ENCODE data around the gene BCR. TPM values are rescaled to one million over a fixed set of nuclear protein-coding genes. Genes with fewer than 3 reads are reported as not detected.
"Not testable (repeated sequence)": the region's sequence is repeated elsewhere in the genome, so short reads cannot be mapped to it uniquely, and the experiment has no call there.

Gene BCR
- 27.0 and 28.6 TPM in 2 replicates for total RNA-seq (2014; rRNA removed; shearing (Covaris generic))

DNA sequence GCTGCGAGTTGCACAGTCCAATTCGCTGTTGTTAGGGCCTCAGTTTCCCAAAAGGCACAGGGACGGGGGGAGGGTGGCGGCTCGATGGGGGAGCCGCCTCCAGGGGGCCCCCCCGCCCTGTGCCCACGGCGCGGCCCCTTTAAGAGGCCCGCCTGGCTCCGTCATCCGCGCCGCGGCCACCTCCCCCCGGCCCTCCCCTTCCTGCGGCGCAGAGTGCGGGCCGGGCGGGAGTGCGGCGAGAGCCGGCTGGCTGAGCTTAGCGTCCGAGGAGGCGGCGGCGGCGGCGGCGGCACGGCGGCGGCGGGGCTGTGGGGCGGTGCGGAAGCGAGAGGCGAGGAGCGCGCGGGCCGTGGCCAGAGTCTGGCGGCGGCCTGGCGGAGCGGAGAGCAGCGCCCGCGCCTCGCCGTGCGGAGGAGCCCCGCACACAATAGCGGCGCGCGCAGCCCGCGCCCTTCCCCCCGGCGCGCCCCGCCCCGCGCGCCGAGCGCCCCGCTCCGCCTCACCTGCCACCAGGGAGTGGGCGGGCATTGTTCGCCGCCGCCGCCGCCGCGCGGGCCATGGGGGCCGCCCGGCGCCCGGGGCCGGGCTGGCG is at the start of gene BCR:
Gene BCR (plus strand): TSS at position 209 of the 592 bp plus-strand sequence. CDS start 452 bp downstream, outside the sequence.
- Histone ChIP-seq H3K27ac (peak within 1 kb of the TSS; percentile 14; the same call in 1 of the 2 replicates), H3K4me1 (replicated peaks) (peaks cover 50% of the 10 kb centered on the region)
- peak; percentile 56 to 64 for DNase-seq (ENCODE audit: low read depth in 1 of 2, low spot score in 2 of 2)

DNA sequence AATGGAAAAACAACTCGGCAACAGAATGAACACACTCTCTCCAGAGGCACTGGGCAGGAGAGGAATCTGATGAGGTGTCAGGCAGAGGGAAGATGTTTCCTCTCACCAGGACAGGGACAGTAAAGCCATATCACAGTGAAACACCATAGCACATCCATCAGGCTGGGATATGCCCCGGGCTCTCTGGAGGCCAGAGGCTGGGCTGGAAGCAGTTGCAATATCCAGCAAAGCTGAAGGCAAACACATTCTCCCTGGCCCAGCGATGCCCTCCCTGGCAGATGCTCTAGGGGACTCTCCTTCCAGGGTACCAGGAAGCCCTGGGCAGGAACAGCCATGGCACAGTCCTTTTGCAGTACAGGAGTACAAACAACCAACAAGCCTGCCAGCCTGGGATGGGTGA is 49.6 kb upstream of the BCR start:
- H3K4me3 ChIP-seq: no peak overlapping the region
- peaks cover 6% of the 10 kb centered on the region; the same call in 1 of the 2 replicates for H3K4me1 ChIP-seq (replicated peaks)
- no peaks in the 10 kb centered on the region; the same call in 1 of the 2 replicates for H3K36me3 ChIP-seq
- DNase-seq (ENCODE audit: low read depth in 1 of 2, low spot score in 2 of 2): no peak
- no peaks in the 10 kb centered on the region for H3K27me3 ChIP-seq (replicated peaks)
- H3K9me3 ChIP-seq (replicated peaks): no peaks in the 10 kb centered on the region
- H3K27ac ChIP-seq: no peak overlapping the region

More for the DNA sequence above, at the start of gene BCR:
- H3K4me3 ChIP-seq: peak within 1 kb of the TSS; percentile 76
- H3K9me3 ChIP-seq (replicated peaks): peaks cover 15% of the 10 kb centered on the region
- peaks cover 31% of the 10 kb centered on the region for H3K36me3 ChIP-seq
- H3K27me3 ChIP-seq (replicated peaks): no peaks in the 10 kb centered on the region

DNA sequence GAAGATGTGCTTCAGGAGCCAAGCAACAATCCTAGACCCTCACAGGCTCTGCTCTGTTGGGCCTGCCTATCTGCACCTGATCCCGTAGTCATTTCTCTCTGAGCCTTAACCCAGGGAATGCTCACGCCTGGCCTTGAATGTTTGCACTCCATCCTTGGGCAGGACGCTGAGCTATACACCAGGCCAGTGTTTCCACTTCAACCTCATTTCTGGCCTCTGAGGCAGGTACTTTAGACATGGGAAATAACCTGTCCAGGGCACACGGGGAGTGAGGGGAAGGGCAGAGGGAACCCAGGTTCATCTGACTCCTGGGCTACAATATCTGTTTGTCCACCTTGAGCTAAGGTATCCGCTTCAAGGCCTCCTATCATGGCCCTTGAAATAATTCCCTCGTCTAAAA is 48.4 kb upstream of the BCR start:
- peaks cover 6% of the 10 kb centered on the region; the same call in 1 of the 2 replicates for H3K4me1 ChIP-seq (replicated peaks)
- no peaks in the 10 kb centered on the region for H3K36me3 ChIP-seq
- no peak for DNase-seq (ENCODE audit: low read depth in 1 of 2, low spot score in 2 of 2)
- H3K27me3 ChIP-seq (replicated peaks): no peaks in the 10 kb centered on the region
- H3K4me3 ChIP-seq: no peak overlapping the region
- no peak overlapping the region for H3K27ac ChIP-seq
- H3K9me3 ChIP-seq (replicated peaks): no peaks in the 10 kb centered on the region

DNA sequence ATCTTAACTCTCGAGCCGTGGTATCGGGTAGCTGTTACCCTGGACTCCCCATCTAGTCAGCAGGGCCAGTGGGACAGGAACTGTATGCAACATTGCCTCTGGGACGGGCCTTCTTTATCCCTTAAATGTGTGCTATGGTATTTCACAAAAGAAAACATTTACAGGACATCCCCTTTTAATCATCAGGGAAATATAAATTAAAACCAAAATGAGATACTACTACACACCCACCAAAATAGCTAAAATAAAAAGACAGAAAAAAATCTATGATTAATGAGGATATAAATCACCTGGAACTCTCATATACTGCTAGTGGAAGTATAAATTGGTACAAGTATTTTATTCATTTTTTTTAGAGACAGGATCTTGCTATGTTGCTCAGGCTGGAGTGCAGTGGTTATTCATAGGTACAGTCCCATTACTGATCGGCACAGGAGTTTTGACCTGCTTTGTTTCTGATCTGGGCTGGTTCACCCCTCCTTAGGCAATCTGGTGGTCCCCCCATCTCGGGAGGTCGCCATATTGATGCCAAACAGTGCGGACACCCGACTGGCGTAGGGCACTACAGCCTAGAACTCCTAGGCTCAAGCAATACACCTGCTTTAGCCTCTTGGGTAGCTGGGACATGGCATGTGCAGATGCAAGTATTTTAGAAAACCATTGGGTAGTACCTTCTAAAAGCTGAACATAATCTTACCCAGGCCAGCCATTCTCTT is 47.8 kb upstream of the BCR start:
- Histone ChIP-seq H3K4me1 (replicated peaks) (peaks cover 6% of the 10 kb centered on the region; the same call in 1 of the 2 replicates), H3K36me3 (no peaks in the 10 kb centered on the region), H3K9me3 (replicated peaks) (no peaks in the 10 kb centered on the region), H3K27me3 (replicated peaks) (no peaks in the 10 kb centered on the region), H3K27ac (no peak overlapping the region), H3K4me3 (no peak overlapping the region)
- no peak for DNase-seq (ENCODE audit: low read depth in 1 of 2, low spot score in 2 of 2)

DNA sequence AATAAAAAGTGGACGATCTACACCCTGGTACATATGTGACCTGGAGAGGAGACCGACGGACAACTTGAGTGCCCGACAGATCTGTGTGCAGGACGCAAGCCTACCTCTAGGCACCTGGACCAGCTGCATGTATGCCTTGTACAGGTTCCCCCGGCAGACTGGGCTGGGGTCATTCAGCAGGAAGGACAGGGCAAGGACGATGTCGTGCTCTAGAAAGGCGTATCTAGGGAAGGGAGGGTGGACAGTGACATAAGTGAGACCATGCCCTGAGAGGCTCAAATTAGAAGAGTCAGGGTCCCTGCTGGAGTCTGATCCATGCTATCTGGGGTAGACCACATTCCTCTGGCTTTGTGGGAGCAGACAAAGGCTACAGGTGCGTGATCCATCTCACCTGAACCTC is 46.4 kb upstream of the BCR start:
- Histone ChIP-seq H3K27ac (no peak overlapping the region), H3K9me3 (replicated peaks) (no peaks in the 10 kb centered on the region), H3K36me3 (no peaks in the 10 kb centered on the region)

DNA sequence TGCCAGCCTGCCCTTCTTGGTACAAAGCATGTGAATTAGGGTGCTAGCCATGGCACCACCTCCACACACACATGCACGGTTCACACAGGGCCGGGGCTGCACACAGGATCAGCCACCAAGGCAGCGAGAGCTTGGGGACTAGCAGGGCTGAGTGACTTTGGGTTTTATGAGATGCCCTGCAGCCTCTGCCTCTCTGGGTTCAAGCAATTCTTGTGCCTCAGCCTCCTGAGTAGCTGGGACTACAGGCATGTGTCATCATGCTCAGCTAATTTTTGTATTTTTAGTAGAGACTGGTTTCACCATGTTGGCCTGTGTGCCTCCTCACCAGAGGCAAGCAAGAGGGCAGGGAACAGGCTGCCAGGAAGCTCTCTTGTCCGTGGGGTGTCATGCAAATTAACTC is 43.3 kb upstream of the BCR start:
- not testable (repeated sequence) for DNase-seq (ENCODE audit: low read depth in 1 of 2, low spot score in 2 of 2); H3K36me3 ChIP-seq; H3K27me3 ChIP-seq (replicated peaks); H3K4me3 ChIP-seq; H3K27ac ChIP-seq; H3K9me3 ChIP-seq (replicated peaks)
- H3K4me1 ChIP-seq (replicated peaks): peaks cover 10% of the 10 kb centered on the region

More for the DNA sequence above, 46.4 kb upstream of the BCR start:
- Histone ChIP-seq H3K4me1 (replicated peaks) (peaks cover 5% of the 10 kb centered on the region; the same call in 1 of the 2 replicates), H3K4me3 (no peak overlapping the region), H3K27me3 (replicated peaks) (no peaks in the 10 kb centered on the region)
- no peak for DNase-seq (ENCODE audit: low read depth in 1 of 2, low spot score in 2 of 2)

DNA sequence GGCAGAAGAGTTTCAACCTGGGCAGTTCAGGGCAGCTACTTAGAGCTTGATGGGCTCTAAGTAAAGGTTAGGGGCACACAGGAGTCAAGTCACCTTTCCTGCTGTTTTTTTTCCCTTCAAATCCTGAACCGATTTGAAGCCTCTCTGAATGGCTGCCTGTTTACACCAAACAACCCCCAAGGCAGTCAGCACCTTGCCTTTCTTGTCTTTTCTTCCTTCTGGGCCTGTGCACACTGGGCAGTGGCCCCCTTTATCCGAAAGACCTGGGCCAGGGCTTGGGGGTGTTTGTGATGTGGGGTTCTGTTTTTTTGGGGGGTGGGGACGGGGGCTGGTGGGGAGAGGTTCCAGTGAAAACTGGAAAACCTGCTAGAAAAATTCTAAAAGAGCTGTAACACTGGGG is 42.8 kb upstream of the BCR start:
- Histone ChIP-seq H3K27ac (no peak overlapping the region), H3K4me1 (replicated peaks) (peaks cover 15% of the 10 kb centered on the region), H3K4me3 (no peak overlapping the region), H3K27me3 (replicated peaks) (no peaks in the 10 kb centered on the region), H3K36me3 (no peaks in the 10 kb centered on the region), H3K9me3 (replicated peaks) (no peaks in the 10 kb centered on the region)
- no peak for DNase-seq (ENCODE audit: low read depth in 1 of 2, low spot score in 2 of 2)

DNA sequence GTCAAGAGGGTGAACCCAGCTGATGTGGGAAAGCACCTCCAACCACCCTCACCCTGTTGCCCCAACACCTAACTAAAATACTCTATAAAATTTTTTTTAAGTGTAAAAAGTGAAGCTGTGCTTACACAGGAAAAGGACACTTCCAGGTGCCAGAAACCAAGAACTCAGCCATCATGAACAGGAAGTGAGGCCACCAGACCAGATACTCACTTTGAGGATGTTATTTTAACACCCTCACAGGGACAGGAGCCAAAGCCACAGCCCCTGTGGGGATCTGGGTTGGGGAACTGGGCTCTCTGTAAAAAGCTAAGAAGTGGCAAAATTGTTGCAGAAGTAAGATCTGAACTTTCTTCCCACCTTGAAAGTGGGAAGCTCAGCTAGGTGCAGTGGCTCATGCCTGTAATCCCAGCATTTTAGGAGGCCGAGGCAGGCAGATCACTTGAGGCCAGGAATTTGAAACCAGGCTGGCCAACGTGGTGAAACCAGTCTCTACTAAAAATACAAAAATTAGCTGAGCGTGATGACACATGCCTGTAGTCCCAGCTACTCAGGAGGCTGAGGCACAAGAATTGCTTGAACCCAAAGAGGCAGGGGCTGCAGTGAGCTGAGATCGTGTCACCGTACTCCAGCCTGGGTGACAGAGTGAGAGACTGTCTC is 42.3 kb upstream of the BCR start:
- Histone ChIP-seq H3K27ac (no peak overlapping the region), H3K36me3 (no peaks in the 10 kb centered on the region), H3K4me1 (replicated peaks) (peaks cover 15% of the 10 kb centered on the region), H3K27me3 (replicated peaks) (no peaks in the 10 kb centered on the region), H3K9me3 (replicated peaks) (no peaks in the 10 kb centered on the region), H3K4me3 (no peak overlapping the region)
- no peak for DNase-seq (ENCODE audit: low read depth in 1 of 2, low spot score in 2 of 2)

DNA sequence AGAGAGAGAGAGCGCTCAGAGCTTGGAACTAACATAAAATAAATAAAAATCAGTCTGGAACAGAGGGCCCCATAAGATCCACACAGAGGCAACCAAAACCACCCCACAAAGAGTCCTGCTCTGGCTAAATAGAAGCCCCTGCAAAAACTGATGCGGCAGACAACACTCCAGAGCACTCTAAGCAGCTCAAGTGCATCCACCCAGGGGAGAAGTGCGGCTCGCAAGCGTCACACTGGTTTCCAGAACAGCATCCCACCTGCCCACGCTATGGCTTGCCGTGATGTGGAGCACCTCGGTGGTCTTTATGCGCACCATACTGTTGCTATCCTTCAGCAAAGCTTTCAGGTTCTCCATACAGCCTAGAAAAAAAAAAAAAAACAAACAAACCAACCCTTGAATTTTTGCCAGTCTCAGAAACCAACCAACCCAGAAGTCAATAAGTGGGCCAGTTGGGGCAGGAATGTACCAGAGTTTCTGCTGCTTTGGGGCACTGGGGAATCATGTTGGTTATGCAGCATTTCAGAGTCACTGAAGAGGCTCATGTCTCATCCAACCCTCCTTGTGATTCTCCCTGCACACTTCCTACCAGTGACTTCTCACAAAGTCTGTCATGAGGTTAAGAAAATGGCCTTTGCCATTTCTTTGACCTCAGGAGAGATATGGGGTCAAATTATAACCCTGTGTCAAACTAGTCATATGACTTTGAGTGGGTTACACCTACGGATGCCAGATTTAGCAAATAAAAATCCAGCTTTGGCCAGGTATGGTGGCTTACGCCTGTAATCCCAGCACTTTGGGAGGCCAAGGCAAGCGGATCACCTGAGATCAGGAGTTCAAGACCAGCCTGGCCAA is 41.5 kb upstream of the BCR start:
- Histone ChIP-seq H3K27ac (no peak overlapping the region), H3K27me3 (replicated peaks) (no peaks in the 10 kb centered on the region), H3K4me1 (replicated peaks) (peaks cover 15% of the 10 kb centered on the region), H3K36me3 (no peaks in the 10 kb centered on the region), H3K4me3 (no peak overlapping the region), H3K9me3 (replicated peaks) (no peaks in the 10 kb centered on the region)
- DNase-seq (ENCODE audit: low read depth in 1 of 2, low spot score in 2 of 2): no peak

DNA sequence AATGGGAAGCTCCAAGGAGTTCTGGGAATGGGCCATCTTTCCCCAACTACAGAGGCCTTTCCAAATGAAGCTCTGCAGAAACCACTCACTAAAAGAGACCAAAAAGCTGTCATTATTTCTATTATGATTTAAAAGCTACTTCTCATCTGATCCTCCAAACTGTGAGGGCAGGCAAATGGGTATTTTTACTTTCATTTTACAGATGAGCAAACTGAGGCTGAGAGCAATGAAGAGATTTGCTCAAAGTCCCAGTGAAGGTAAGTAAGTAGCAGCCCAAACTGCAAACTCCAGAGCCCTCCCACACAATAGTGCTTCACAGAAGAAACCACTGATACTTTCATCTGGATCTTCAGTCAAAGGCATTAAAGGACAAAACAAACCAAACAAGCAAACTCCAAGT is 39.9 kb upstream of the BCR start:
- Histone ChIP-seq H3K27ac (no peak overlapping the region), H3K4me3 (no peak overlapping the region), H3K4me1 (replicated peaks) (peaks cover 22% of the 10 kb centered on the region), H3K27me3 (replicated peaks) (no peaks in the 10 kb centered on the region), H3K9me3 (replicated peaks) (no peaks in the 10 kb centered on the region), H3K36me3 (no peaks in the 10 kb centered on the region)
- DNase-seq (ENCODE audit: low read depth in 1 of 2, low spot score in 2 of 2): no peak

DNA sequence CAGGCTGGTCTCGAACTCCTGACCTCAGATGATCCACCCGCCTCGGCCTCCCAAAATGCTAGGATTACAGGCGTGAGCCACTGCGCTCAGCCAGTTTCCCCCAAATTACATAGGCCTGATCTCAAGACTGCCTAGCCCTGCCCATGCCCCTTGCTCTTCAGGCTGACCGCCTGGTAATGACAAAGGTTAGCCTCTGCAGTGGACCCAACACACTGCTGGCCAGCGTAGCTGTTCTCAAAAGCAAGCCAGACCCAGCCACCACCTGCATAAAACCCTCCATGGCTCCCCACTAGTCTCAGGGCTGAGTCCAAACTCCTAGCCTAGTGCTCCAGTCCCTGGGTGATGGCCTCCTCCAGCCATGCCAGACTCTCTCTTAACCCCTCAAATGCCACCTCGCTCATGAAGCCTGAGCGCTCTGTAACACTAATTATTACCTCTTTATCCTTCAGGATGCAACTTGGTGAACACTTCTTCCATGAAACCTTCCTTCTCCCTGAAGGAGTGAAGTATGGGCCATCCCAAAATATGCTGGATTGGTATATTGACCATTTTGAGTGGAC is 37.7 kb upstream of the BCR start:
- H3K4me1 ChIP-seq (replicated peaks): peaks cover 28% of the 10 kb centered on the region
- no peak overlapping the region for H3K4me3 ChIP-seq
- H3K27ac ChIP-seq: no peak overlapping the region
- no peaks in the 10 kb centered on the region for H3K27me3 ChIP-seq (replicated peaks)
- no peaks in the 10 kb centered on the region for H3K36me3 ChIP-seq
- no peak for DNase-seq (ENCODE audit: low read depth in 1 of 2, low spot score in 2 of 2)
- no peaks in the 10 kb centered on the region for H3K9me3 ChIP-seq (replicated peaks)

DNA sequence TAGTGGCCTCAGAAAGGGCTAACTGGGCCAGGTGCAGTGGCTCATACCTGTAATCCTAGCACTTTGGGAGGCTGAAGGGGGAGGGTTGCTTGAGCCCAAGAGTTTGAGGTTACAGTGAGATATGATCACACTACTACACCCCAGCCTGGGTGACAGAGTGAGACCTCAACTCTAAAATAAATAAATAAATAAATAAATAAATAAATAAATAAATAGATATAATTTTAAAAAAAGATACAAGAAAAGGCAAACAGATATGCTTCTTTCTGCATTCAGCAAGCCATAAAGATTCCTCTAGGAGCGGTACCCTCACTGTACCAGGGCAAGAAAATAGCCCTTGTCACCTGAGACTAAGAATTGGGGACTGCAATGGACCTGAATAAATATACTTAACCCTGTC is 37.2 kb upstream of the BCR start:
- Histone ChIP-seq H3K27me3 (replicated peaks) (no peaks in the 10 kb centered on the region), H3K4me3 (no peak overlapping the region), H3K9me3 (replicated peaks) (no peaks in the 10 kb centered on the region), H3K27ac (no peak overlapping the region), H3K36me3 (no peaks in the 10 kb centered on the region), H3K4me1 (replicated peaks) (peaks cover 25% of the 10 kb centered on the region)
- DNase-seq (ENCODE audit: low read depth in 1 of 2, low spot score in 2 of 2): no peak

DNA sequence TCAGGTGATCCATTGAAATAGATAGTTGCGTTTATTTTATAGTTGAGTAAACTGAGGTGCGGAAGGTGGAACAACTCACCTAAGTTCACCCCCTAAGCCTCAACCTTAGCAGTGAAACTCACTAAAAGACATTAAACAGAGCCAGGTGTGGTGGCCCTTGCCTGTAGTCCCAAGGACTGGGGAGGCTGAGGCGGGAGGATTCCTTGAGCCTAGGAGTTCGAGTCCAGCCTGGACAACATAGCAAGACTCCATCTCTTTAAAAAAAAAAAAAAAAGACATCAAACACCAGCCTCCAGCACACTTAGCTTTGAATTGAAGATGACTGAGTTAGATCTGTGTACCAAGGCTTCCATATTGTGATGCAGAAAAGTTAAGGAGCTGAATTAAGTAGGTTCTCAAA is 35.9 kb upstream of the BCR start:
- H3K27ac ChIP-seq: no peak overlapping the region
- H3K27me3 ChIP-seq (replicated peaks): no peaks in the 10 kb centered on the region
- no peaks in the 10 kb centered on the region for H3K36me3 ChIP-seq
- H3K9me3 ChIP-seq (replicated peaks): no peaks in the 10 kb centered on the region
- DNase-seq (ENCODE audit: low read depth in 1 of 2, low spot score in 2 of 2): no peak
- peaks cover 24% of the 10 kb centered on the region for H3K4me1 ChIP-seq (replicated peaks)
- no peak overlapping the region for H3K4me3 ChIP-seq

All from SJSA1 (cell line).